Measurements from ENCODE around the gene CENPO. TPM values are rescaled to one million over a fixed set of nuclear protein-coding genes. Genes with fewer than 3 reads are reported as not detected.

CENPO gene
- polyA plus RNA-seq, 2 of the 4 experiments (the other 2 are of a cell fraction), result 49.6 to 62.0 TPM

DNA sequence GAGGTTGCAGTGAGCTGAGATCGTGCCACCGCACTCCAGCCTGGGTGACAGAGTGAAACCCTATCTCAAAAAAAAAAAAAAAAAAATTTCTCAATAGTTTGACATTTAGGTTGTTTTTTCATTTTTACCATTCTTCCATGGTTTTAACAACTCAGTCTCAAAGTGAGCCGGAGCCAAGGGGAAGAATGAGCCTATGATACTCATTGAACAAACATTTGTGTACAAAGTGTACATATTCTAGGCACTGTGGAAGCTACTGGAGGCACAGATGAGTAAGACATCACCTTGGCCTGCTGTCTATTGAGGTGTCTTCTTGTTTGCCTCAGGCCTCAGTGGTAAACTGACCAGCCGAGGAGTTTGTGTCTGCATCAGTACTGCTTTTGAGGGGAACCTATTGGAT is 21.9 kb downstream of the CENPO start:
- ChIA-PET POLR2A (no interaction called here), CTCF (interaction anchor here (1.0 to 3.2 kb wide), 4 partner anchors 12 to 405 kb away, joined by 4 to 22 read pairs (median 9); partner anchors contain the start of genes CENPO and PTRHD1)
- H3K9me3 ChIP-seq, result no peaks in the 10 kb centered on the region
- no peak overlapping the region for H3K27ac ChIP-seq
- no peak for ATAC-seq
- FAIRE-seq, result no peak
- no peak for DNase-seq (ENCODE audit: low read depth in 1 of 2, low spot score in 1 of 2)
- no peak overlapping the region for H3K4me2 ChIP-seq
- peaks cover 12% of the 10 kb centered on the region for H3K4me1 ChIP-seq
- 84% methylated on average over 4 of the region's 4 CpGs for WGBS (ENCODE audit: missing lambda C conversion rate)
- H3K4me3 ChIP-seq, result no peak overlapping the region
- no peak for TF ChIP-seq MAFK (IDR thresholded peaks at IDR 0.05; ENCODE audit: partially characterized antibody)
- no peak for TF ChIP-seq ESRRA (IDR thresholded peaks at IDR 0.05; ENCODE audit: borderline replicate concordance, low read length)
- TF ChIP-seq TFCP2L1 (CRISPR knock-in tag; IDR thresholded peaks at IDR 0.05), result no peak
- TF ChIP-seq, protein P1, sequence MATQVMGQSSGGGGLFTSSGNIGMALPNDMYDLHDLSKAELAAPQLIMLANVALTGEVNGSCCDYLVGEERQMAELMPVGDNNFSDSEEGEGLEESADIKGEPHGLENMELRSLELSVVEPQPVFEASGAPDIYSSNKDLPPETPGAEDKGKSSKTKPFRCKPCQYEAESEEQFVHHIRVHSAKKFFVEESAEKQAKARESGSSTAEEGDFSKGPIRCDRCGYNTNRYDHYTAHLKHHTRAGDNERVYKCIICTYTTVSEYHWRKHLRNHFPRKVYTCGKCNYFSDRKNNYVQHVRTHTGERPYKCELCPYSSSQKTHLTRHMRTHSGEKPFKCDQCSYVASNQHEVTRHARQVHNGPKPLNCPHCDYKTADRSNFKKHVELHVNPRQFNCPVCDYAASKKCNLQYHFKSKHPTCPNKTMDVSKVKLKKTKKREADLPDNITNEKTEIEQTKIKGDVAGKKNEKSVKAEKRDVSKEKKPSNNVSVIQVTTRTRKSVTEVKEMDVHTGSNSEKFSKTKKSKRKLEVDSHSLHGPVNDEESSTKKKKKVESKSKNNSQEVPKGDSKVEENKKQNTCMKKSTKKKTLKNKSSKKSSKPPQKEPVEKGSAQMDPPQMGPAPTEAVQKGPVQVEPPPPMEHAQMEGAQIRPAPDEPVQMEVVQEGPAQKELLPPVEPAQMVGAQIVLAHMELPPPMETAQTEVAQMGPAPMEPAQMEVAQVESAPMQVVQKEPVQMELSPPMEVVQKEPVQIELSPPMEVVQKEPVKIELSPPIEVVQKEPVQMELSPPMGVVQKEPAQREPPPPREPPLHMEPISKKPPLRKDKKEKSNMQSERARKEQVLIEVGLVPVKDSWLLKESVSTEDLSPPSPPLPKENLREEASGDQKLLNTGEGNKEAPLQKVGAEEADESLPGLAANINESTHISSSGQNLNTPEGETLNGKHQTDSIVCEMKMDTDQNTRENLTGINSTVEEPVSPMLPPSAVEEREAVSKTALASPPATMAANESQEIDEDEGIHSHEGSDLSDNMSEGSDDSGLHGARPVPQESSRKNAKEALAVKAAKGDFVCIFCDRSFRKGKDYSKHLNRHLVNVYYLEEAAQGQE (IDR thresholded peaks at IDR 0.05), result no peak
- no peak for TF ChIP-seq BHLHE40 (IDR thresholded peaks at IDR 0.05; ENCODE audit: low read depth, low read length)
- TF ChIP-seq NPAS2 (CRISPR knock-in tag; IDR thresholded peaks at IDR 0.05; ENCODE audit: borderline replicate concordance), result no peak
- TF ChIP-seq ZNF302 (CRISPR knock-in tag; IDR thresholded peaks at IDR 0.05), result no peak
- no peak for TF ChIP-seq FOSB (CRISPR knock-in tag; IDR thresholded peaks at IDR 0.05)

DNA sequence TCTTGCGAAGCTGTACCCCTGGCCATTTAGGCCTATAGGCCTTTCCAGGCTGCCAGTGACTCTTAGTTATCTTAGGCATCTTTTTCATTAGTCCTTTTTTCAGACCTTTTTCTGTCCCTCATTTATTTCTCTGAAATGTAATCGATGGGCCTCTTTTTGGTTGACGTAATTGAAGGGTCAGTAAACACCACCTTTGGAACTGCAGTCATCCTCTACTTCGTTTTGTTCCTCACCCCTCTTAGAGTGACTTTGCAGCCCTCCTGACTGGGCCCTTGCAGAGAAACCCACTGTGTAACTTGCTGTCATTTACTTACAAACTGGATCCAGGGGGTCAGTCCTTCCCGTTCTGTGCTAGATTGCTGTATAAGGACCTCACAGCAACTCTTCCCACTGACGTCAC is 23.2 kb downstream of the CENPO start:
- ATAC-seq (no peak), FAIRE-seq (no peak), DNase-seq (ENCODE audit: low read depth in 1 of 2, low spot score in 1 of 2) (no peak)
- TF ChIP-seq, protein P2, sequence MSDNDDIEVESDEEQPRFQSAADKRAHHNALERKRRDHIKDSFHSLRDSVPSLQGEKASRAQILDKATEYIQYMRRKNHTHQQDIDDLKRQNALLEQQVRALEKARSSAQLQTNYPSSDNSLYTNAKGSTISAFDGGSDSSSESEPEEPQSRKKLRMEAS (IDR thresholded peaks at IDR 0.05), result no peak
- no peak for TF ChIP-seq EP300 (IDR thresholded peaks at IDR 0.05)
- TF ChIP-seq CBX8 (IDR thresholded peaks at IDR 0.05), result no peak
- WGBS (ENCODE audit: missing lambda C conversion rate), result 86% methylated on average over 6 of the region's 6 CpGs
- H3K4me3 ChIP-seq, result no peak overlapping the region
- H3K9me3 ChIP-seq, result no peaks in the 10 kb centered on the region
- ChIA-PET POLR2A (no interaction called here), CTCF (interaction anchor here (0.6 to 3.2 kb wide), 3 partner anchors 11 to 488 kb away, joined by 3 to 22 read pairs (median 8); no protein-coding TSS in a partner anchor)
- no peak overlapping the region for H3K27ac ChIP-seq
- H3K4me1 ChIP-seq, result peaks cover 10% of the 10 kb centered on the region
- H3K4me2 ChIP-seq, result no peak overlapping the region

DNA sequence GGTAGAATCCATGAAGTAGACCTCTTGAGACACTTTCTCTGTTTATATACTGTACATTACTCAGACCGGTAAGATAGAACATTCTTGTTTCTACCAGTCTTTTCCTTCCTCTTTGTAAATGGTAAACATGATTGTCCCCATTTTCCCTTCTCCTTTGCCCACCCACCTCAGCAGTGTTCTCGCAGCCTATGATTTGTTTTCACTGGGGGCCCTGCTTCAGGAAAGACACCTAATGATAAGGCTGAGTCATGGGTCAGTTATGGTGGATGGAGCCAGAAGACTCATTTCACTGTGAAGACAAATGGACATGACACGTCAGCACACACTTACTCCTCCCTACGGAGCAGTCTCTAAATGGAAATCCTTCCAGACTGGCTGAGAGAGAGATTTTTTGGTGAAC is 23.7 kb downstream of the CENPO start:
- DNase-seq (ENCODE audit: low read depth in 1 of 2, low spot score in 1 of 2), result no peak
- H3K4me2 ChIP-seq, result no peak overlapping the region
- POLR2A ChIA-PET, result interaction anchor here (0.6 kb wide), 1 partner anchor 11 kb away, joined by 8 read pairs; no protein-coding TSS in a partner anchor

DNA sequence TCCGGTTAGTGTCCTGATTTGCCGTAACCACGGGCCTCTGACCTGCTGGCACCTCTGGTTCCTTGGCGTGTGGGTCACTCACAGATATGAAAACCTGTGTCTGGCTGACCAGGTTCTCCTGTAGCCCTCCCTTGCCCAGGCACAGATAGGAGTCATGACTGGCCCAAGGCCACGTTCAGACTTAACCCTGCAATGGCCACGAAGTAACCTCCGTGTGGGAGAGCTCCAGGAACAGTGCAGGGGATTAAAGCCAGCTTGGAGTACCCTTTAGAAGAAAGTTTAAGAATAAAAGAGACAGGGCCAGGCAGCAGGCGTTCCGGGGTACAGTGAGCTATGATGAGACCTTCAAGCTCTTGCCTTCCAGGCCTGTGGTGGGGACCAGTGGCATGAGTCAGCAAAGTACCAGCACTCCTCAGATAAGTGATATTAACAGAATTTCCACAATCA is 25.5 kb downstream of the CENPO start:
- ATAC-seq, result no peak
- peaks cover 10% of the 10 kb centered on the region for H3K4me1 ChIP-seq
- peak; percentile 15 for TF ChIP-seq MAFK (IDR thresholded peaks at IDR 0.05; ENCODE audit: partially characterized antibody)
- no peak for TF ChIP-seq CBX2 (IDR thresholded peaks at IDR 0.05; ENCODE audit: borderline replicate concordance, low read depth)
- ChIA-PET CTCF (interaction anchor here (1.0 to 15.3 kb wide), 6 partner anchors 9 to 740 kb away, joined by 3 to 252 read pairs (median 8); partner anchors contain the start of genes CENPO and PTRHD1), POLR2A (interaction anchor here (1.6 kb wide), 1 partner anchor 26 kb away, joined by 7 read pairs; the partner anchor contains the start of genes CENPO and PTRHD1)
- H3K4me2 ChIP-seq, result no peak overlapping the region
- no peak for DNase-seq (ENCODE audit: low read depth in 1 of 2, low spot score in 1 of 2)
- H3K27ac ChIP-seq, result peak overlapping the region; percentile 14 to 67; a peak in 4 of 6 replicates
- WGBS (ENCODE audit: missing lambda C conversion rate), result 82% methylated on average over 9 of the region's 9 CpGs
- no peak for FAIRE-seq
- H3K9me3 ChIP-seq, result no peaks in the 10 kb centered on the region
- H3K4me3 ChIP-seq, result no peak overlapping the region

More for the DNA sequence above, 23.7 kb downstream of the CENPO start:
- WGBS (ENCODE audit: missing lambda C conversion rate), result 70% methylated on average over 4 of the region's 4 CpGs
- FAIRE-seq (no peak), ATAC-seq (no peak)
- CTCF ChIA-PET, result interaction anchor here (1.1 to 15.3 kb wide), 4 partner anchors 10 to 410 kb away, joined by 6 to 252 read pairs (median 18); partner anchors contain the start of genes CENPO and PTRHD1
- peak overlapping the region in 1 of 2 experiments; percentile 6; a peak in 1 of 6 replicates for H3K27ac ChIP-seq
- H3K9me3 ChIP-seq, result no peaks in the 10 kb centered on the region
- peaks cover 10% of the 10 kb centered on the region for H3K4me1 ChIP-seq
- TF ChIP-seq MAFK (IDR thresholded peaks at IDR 0.05; ENCODE audit: partially characterized antibody), result peak; percentile 7
- no peak for TF ChIP-seq GATA3 (IDR thresholded peaks at IDR 0.05; ENCODE audit: borderline replicate concordance)
- no peak for TF ChIP-seq RCOR1 (IDR thresholded peaks at IDR 0.05; ENCODE audit: low read depth, low read length)
- no peak overlapping the region for H3K4me3 ChIP-seq
